Activated T-cell treated with anti-CD3 and anti-CD28 coated beads, Interleukin-2, amount 50 U/mL, for 48 hours (primary cell): ENCODE measurements around the gene FRY.

Source experiments
- DNase-seq, 2 experiments: peaks; one replicate each; pipeline ENCODE4 v3.0.0-alpha.2; 2020

FRY gene

GRCh38 chr13:32017474-32017873 is 14.1 kb upstream of the FRY start:
- DNase-seq: no peak

- DNase-seq: peak; percentile 24 to 25
These were observed 11.9 kb upstream of the FRY start for GRCh38 chr13:32019612-32020233.

GRCh38 chr13:32021785-32022184 is 9.8 kb upstream of the FRY start:
- DNase-seq: no peak

DNA sequence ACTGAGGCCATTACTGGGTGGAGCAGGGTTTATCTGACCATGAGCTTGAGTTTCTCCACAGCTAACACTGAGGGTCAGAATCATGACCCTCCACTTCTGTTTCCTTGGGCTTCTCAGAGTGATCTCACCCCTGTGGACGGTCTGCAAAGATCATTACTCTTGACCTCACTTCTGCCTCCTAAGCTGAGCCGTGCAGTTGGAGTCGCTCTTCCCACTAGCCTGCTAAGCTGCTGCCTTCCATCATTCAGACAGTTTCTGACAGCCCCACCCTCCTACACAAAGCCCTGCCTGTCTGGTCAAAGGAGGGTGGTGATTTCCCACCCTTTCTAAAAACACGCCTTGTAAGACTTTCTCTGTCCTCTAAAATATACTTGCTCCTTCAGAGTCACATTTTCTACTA is 9.3 kb upstream of the FRY start:
- DNase-seq: no peak

- DNase-seq: no peak
These were observed 8.5 kb upstream of the FRY start for GRCh38 chr13:32023096-32023495.

DNA sequence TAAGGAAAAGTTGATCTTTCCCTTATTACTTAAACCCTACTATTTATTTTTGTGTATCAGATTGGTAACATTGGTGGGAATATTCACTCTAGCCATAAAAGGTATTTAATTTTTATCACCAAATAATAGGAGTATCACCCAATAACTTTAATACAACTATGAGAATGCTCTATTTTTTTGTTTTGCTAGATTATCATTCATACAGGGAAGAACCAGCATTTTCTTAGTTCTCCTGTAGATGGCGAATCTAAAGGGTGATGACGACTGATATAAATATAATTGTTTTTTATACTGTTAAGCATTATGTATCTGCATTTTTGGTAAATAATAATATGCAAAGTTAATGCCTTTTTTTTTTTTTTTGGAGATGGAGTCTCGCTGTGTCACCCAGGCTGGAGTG is 7.9 kb upstream of the FRY start:
- DNase-seq: no peak

- no peak for DNase-seq
These were observed 6.8 kb upstream of the FRY start for GRCh38 chr13:32024750-32025149.

GRCh38 chr13:32025730-32026129 is 5.8 kb upstream of the FRY start:
- DNase-seq: no peak

DNA sequence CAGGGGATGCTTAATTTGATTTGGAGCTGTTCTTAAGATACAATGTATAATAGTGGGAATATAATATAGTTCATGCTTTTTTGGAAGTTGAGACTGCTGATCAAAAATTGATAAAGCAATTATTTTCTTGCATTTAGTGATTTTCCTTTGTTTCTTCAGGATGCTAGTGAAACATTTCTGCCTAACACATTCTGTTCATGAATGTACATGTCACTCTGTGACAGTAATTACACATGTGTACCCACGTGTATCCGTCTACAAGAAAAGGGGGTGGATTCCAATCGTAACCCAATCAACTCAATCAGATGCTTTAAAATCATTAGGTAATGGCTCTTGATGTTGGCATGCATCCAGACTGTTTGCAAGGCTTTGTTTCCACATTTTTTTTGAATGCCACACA is 5.0 kb upstream of the FRY start:
- DNase-seq: no peak

DNA sequence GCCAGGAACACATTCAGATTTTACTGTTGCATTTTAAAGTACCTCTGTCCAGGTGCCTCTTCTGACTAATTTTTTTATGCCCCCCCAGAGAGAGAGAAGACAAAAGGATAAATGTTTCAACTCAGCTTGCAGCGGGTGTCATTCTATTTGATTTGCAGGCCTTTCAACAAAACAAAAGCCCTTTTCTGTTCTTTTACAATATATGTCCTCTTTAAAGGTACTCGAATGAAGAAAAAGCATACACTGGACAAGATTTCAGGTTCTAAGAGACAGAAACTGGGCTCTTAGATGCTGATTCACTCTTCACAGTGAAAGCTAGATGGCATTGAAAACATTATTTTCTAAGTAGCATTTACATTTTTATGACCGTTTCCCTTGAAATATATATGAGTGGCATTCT is 2.9 kb upstream of the FRY start:
- no peak for DNase-seq

DNA sequence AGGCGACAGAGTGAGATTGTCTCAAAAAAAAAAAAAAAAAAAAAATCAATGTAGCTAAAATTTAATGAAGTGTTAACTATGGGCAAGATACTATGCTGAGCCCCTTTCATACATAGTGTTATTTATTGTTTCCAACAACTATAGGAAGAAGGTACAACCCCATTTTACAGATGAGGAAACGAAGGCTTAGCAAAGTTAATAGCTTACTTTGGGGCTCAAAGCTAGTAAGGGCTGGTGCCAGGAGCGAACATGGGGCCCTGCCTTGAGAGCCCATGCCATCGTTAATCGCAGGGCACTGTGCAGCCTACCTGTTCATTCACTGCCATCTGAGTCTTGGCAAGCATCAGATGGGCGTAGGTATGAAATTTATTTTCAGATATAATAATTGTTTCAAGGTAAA is 1.9 kb upstream of the FRY start:
- no peak for DNase-seq

GRCh38 chr13:32031815-32032370 is 319 bp downstream of the FRY start:
- DNase-seq: no peak

GRCh38 chr13:32032759-32033158 is 1.2 kb downstream of the FRY start:
- no peak for DNase-seq

DNA sequence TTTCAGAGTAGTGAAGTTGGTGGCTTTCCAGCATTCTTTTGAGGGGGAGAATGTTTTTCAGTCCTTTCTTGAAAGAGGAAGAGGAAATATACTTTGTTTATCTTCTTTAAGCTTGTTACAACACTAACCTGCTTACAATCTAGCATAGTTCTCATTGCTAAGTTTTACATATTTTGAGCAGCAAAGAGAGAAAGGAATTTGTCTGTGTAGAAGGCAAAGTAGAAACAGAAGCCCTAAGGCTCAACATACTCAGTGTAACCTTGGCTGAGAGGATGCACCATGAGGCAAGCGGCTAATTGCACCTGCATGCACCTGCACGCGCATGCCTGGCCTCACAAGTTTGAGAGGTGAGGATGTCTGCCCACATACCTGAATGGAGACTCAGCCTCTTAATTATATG is 2.2 kb downstream of the FRY start:
- no peak for DNase-seq

- no peak for DNase-seq
These were observed 4.1 kb downstream of the FRY start for GRCh38 chr13:32035716-32036115.

DNA sequence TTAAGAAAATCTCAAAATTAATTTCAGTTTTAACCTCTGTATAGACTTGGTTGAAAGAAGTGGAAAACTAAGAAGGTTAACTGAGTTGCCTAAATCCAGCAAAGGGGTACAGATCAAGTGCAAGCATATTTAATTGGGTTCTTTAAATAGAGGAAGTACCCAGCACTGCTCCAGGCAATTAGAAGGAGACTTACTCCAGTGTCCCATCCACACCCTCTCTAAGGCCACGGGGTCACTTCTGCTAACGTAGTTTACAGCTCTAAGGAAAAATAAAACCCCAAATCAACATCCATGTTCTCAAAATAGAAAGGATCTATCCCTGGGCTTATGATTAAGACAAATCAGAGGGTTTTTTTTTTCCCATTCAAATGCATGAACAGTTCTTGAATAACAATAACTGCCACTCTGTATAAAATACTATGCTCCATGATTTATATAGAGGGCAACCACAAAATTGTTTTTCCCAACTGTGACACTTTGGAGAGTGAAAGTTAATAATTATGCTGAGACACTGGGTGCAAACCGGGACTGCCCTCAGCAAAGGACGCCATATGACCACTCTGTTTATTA is 4.6 kb downstream of the FRY start:
- no peak for DNase-seq

DNA sequence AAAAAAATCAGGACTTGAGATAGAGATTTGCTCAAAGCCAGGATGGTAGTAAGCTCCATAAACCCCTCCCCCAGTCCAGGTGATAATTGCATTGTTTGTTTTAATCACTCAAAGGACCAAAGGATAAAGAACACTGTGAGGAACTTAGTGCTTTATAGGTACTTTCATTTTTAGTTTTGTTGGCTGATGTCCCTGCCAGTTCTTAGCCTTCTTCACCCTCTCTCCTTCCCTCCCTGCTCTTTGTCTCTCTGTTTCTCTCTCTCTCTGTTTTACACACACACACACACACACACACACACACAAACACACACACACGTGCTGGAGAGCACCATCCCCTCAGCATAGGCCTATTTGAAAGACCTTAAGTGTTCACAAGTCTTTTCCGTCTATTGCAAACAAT is 5.2 kb downstream of the FRY start:
- DNase-seq: no peak

GRCh38 chr13:32037471-32037870 is 5.9 kb downstream of the FRY start:
- no peak for DNase-seq

- no peak for DNase-seq
These were observed 6.8 kb downstream of the FRY start for GRCh38 chr13:32038343-32038742.

DNA sequence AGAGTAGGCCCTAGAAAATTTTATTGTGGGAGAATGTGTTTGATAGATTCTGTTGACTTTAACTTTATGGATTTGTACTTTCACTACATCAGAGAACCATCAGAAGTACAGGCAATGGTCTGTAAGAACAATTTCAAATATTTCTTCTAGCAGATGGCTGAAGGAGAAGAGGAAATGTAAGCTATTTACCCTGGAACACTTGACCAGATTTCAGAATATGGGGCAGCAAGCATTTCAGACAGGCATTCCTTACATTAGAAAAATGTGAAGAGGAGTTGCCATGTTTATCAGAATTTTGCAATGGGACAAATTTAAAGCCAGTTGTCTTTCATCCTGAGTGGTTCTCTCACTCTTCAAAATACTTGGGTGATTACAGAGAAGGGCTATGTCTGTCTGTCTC is 7.5 kb downstream of the FRY start:
- no peak for DNase-seq

DNA sequence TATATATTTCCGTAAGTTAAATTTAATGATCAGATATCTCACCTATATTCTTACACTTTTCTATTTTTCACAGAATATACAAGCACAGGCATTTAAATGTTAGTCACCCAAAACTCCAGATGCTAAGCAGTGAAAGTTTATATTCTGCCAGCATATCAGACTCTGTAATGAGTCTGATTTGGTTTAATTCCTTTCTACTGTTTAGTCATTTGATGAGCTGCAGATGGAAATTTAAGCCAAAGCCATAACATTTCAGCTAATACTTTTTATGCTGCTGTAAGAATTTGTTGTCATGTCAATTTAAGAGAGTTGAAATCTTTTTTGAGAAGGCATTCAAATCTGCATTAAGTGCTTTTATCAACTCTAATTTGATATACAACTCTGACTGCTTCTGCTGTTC is 8.0 kb downstream of the FRY start:
- no peak for DNase-seq

GRCh38 chr13:32040052-32040642 is 8.6 kb downstream of the FRY start:
- no peak for DNase-seq

DNA sequence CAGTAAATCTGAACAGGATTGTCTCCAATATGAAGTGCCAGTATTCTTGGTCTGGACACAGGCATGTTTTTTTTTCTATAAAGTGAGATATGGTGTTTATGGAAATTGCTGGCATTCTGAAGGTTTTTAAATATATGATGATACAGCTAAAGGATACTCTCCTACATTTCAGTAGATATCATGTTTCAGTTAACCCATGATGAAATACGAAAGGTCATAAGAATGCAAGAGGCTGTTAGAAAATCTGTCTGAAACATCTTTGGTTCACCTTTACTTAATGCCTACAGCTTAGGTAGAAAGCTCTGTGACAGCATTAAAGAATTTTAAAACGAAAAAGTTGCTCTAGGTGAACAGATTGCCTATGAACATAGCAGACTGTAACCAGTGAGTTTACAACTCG is 9.1 kb downstream of the FRY start:
- DNase-seq: no peak

- DNase-seq: no peak
These were observed 9.9 kb downstream of the FRY start for GRCh38 chr13:32041429-32041828.

DNA sequence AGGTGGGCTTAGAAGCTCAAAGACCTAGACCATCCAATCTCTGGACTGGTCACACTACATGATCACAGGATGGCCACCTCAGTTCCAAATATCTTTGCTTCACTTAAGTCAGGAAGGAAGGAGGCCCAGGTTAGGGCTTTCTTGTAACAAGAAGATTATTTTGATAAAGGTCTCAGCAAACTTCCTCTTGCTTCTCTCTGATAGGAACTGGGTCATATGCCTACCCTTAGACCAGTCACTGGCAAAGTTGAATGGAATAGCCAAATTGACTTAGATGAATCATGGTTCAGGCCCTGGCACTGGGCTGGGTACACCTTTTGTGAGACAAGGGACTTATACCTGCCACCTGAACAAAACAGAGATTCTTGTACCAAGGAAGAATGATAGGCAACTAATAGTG is 11.0 kb downstream of the FRY start:
- DNase-seq: no peak
